Femur (tissue), 1 donor: Measurements from ENCODE around the gene ACSM6.

Experiments used
- DNase-seq: peaks from one replicate; pipeline ENCODE4 v3.0.0-alpha.2; 2017

The ACSM6 gene

GRCh38 chr10:95273393-95274312, 79.6 kb downstream of the ACSM6 start:
- DNase-seq: no peak

GRCh38 chr10:95275726-95276366, 81.8 kb downstream of the ACSM6 start:
- DNase-seq: no peak

- DNase-seq: no peak
These were observed 82.5 kb downstream of the ACSM6 start for GRCh38 chr10:95276367-95277200.

DNA sequence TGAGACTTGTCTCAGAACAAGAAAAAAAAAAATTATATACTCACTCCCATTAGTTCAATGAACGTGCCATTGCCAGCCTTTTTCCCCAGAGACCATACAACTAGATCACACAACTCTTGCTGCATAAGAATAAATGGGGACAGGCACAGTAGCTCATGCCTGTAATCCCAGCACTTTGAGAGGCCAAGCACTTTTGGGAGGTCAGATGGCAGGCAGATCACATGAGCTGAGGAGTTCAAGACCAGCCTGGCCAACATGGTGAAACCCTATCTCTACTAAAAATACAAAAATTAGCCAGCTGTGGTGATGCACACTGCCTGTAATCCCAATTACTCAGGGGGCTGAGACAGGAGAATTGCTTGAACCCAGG, 83.1 kb downstream of the ACSM6 start:
- DNase-seq: no peak

DNA sequence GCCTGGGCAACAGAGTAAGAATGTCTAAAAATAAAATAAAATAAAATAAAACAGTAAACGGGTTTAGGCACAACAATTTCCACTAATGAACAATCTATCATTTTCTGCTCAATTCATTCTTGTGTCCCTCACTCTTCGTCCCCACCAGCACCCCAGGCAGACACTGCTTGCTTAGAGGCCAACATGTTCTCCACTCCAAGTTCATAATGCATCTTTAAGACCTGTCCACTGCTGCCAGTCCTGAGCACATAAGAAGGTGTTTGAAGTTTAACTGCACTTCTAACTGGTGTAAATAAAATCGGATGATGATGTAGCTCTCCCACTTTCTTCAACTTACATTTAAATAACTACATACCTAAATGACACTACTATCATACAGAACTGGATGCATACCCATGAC, 83.6 kb downstream of the ACSM6 start:
- no peak for DNase-seq
